Measurements from ENCODE around the gene NPIPB2. TPM values are rescaled to one million over a fixed set of nuclear protein-coding genes. Genes with fewer than 3 reads are reported as not detected.
"Not testable (repeated sequence)": the region's sequence is repeated elsewhere in the genome, so short reads cannot be mapped to it uniquely, and the experiment has no call there.

Gene NPIPB2
- total and polyA plus RNA-seq, 2 of the 8 experiments (the other 6 are each of a cell fraction or from before 2014, with no cell fraction given), result 7.5 to 8.3 TPM

- H3K4me1 ChIP-seq (replicated peaks in 1 of 4; ENCODE audit: control insufficient read depth in 3 of 4, insufficient read depth in 4 of 4, low read length in 3 of 4); H3K4me3 ChIP-seq (ENCODE audit: extremely low read depth in 1 of 4, insufficient read depth in 2 of 4, low read depth in 3 of 4, low read length in 4 of 4); H4K20me1 ChIP-seq (replicated peaks in 1 of 2; ENCODE audit: control insufficient read depth in 1 of 2, insufficient read depth in 2 of 2, low read length in 2 of 2); H3K79me2 ChIP-seq (ENCODE audit: control insufficient read depth in 1 of 2, insufficient read depth in 2 of 2, low read length in 2 of 2); H3K23me2 ChIP-seq (ENCODE audit: low read depth, low read length); H2AK5ac ChIP-seq (ENCODE audit: low read depth, low read length); H3K23ac ChIP-seq (ENCODE audit: insufficient read length); H2BK5ac ChIP-seq (ENCODE audit: low read depth, low read length); DNase-seq (ENCODE audit: low read depth in 1 of 2, low spot score in 2 of 2); H3K27ac ChIP-seq (ENCODE audit: low read depth, low read length); H2BK120ac ChIP-seq (replicated peaks; ENCODE audit: low read depth, low read length); H3K14ac ChIP-seq (ENCODE audit: insufficient read length); H3K4ac ChIP-seq (replicated peaks; ENCODE audit: insufficient read length, low read depth, low read length); POLR2A ChIA-PET (ENCODE audit: partially characterized antibody); H4K8ac ChIP-seq (ENCODE audit: extremely low read depth, insufficient read depth, low read length); H3K36me3 ChIP-seq (ENCODE audit: control insufficient read depth in 2 of 4, insufficient read depth in 4 of 4, low read length in 3 of 4); H4K91ac ChIP-seq (replicated peaks; ENCODE audit: insufficient read length, low read length); H3K56ac ChIP-seq (replicated peaks; ENCODE audit: insufficient read length, low read depth, low read length); H3K4me2 ChIP-seq (ENCODE audit: insufficient read depth in 1 of 2, low read depth in 2 of 2, low read length in 2 of 2); H3K27me3 ChIP-seq (replicated peaks in 1 of 4; ENCODE audit: control insufficient read depth in 3 of 4, extremely low read depth in 1 of 4, insufficient read depth in 3 of 4, low read length in 3 of 4); H2BK15ac ChIP-seq (ENCODE audit: low read length); H3K9me3 ChIP-seq (ENCODE audit: insufficient read depth in 2 of 2, low read depth in 1 of 2, low read length in 1 of 2); H3K79me1 ChIP-seq (ENCODE audit: low read depth, low read length); H4K5ac ChIP-seq (ENCODE audit: insufficient read length, low read depth, low read length); H3K9ac ChIP-seq (replicated peaks in 1 of 4; ENCODE audit: extremely low read depth in 1 of 4, low read depth in 3 of 4, low read length in 3 of 4); H2BK12ac ChIP-seq (ENCODE audit: low read depth, low read length); H2AFZ ChIP-seq (ENCODE audit: low read length); H2BK20ac ChIP-seq (ENCODE audit: low read length); H3K18ac ChIP-seq (ENCODE audit: extremely low read depth, low read length); FAIRE-seq: not testable (repeated sequence)
- 82% methylated on average over 5 of the region's 5 CpGs; no CpG with 5 or more reads in 1 of the 2 experiments for WGBS, 2 experiments (ENCODE audit: extremely low coverage in 1 of 2, insufficient coverage in 1 of 2, insufficient read length in 1 of 2, insufficient replicate concordance in 2 of 2, low coverage in 1 of 2, low lambda C conversion rate in 2 of 2, missing lambda C conversion rate in 1 of 2)
- CTCF ChIA-PET (ENCODE audit: partially characterized antibody), result interaction anchor here (0.6 to 2.9 kb wide), 4 partner anchors 11 to 97 kb away, joined by 3 to 16 read pairs (median 7); no protein-coding TSS in a partner anchor
Observed at GRCh38 chr16:11970292-11970691, 28.4 kb upstream of the NPIPB2 start.

Data from H1 (cell line).